Esophagus muscularis mucosa (tissue), 4 donors: Measurements from ENCODE around the gene SRRM3. TPM values are rescaled to one million over a fixed set of nuclear protein-coding genes. Genes with fewer than 3 reads are reported as not detected.
"Not testable (repeated sequence)": the region's sequence is repeated elsewhere in the genome, so short reads cannot be mapped to it uniquely, and the experiment has no call there.

Experiments
- DNase-seq: peaks from one replicate; pipeline ENCODE4 v3.0.0-alpha.2; 2017; ENCODE audit errors: extremely low spot score
- H3K27ac ChIP-seq, 4 donors: fragments of 200-600 bp; sonication (generic); replicated peaks in 1 of 4; 1 replicate in 3 of 4; 2 replicates in 1 of 4; pipeline ENCODE4 v1.5.1; 2016 to 2019; ENCODE audit warnings: mild to moderate bottlenecking in 1 of 4
- H3K27me3 ChIP-seq, 4 donors: fragments of 200-600 bp; sonication (generic); one replicate each; pipeline versions ENCODE4 v1.5.1 to v1.6.0; 2016 to 2019
- H3K36me3 ChIP-seq, 4 donors: fragments of 200-600 bp; sonication (generic); one replicate each; pipeline ENCODE4 v1.5.1; 2016 to 2019
- H3K4me1 ChIP-seq, 4 donors: fragments of 200-600 bp; sonication (generic); one replicate each; pipeline ENCODE4 v1.5.1; 2016 to 2019
- H3K4me3 ChIP-seq, 4 donors: fragments of 200-600 bp; sonication (generic); 1 replicate in 2 of 4; 2 replicates in 2 of 4; pipeline ENCODE4 v1.5.1; 2016 to 2019; ENCODE audit warnings: mild to moderate bottlenecking in 4 of 4, moderate library complexity in 1 of 4
- H3K9me3 ChIP-seq, 4 donors: fragments of 200-600 bp; sonication (generic); 1 replicate in 3 of 4; 2 replicates in 1 of 4; pipeline ENCODE4 v1.5.1; 2016 to 2019
- EP300 ChIP-seq: sonication (generic); formaldehyde crosslinking; IDR thresholded peaks from one replicate; pipeline ENCODE4 v1.6.1; 2017; ENCODE audit warnings: antibody characterized with exemption
- POLR2A ChIP-seq: fragments of 450-650 bp; IDR thresholded peaks from one replicate; pipeline ENCODE4 v1.6.1; 2017; ENCODE audit warnings: antibody characterized with exemption, moderate library complexity, mild to moderate bottlenecking, low read depth
- POLR2AphosphoS5 ChIP-seq, 2 donors: sonication (generic); formaldehyde crosslinking; IDR thresholded peaks; one replicate each; pipeline ENCODE4 v1.6.1; 2017; ENCODE audit warnings: antibody characterized with exemption in 2 of 2
- WGBS: methylation state at CpG from one replicate; pipeline ENCODE4 v1.1.5; 2018; 5-methylcytosine and 5-hydroxymethylcytosine counted together
- intact Hi-C: fragments of 100-400 bp; cut with DNase I; formaldehyde crosslinking; loops from one replicate; pipeline ENCODE4 v1.15.1; 2023
- total RNA-seq, 4 donors: library from RNA; depleted of rRNA; stranded (reverse); fragments of >200 nt; gene quantifications; one replicate each; pipeline versions ENCODE4 v1.1.0 to v1.2.1, GENCODE V29; 2016
- TF ChIP-seq, protein P1 (sequence below), 3 experiments: fragments of 200-600 bp in 2 of 3; fragments of 450-650 bp in 1 of 3; sonication (generic) in 2 of 3; IDR thresholded peaks; one replicate each; pipeline ENCODE4 v1.5.1; 2017 to 2019; ENCODE audit warnings: antibody characterized with exemption in 3 of 3, mild to moderate bottlenecking in 2 of 3, moderate library complexity in 1 of 3

Gene SRRM3
- total RNA-seq, 4 donors from 2014 or later, result 2.1 to 4.9 (median 2.7) TPM

DNA sequence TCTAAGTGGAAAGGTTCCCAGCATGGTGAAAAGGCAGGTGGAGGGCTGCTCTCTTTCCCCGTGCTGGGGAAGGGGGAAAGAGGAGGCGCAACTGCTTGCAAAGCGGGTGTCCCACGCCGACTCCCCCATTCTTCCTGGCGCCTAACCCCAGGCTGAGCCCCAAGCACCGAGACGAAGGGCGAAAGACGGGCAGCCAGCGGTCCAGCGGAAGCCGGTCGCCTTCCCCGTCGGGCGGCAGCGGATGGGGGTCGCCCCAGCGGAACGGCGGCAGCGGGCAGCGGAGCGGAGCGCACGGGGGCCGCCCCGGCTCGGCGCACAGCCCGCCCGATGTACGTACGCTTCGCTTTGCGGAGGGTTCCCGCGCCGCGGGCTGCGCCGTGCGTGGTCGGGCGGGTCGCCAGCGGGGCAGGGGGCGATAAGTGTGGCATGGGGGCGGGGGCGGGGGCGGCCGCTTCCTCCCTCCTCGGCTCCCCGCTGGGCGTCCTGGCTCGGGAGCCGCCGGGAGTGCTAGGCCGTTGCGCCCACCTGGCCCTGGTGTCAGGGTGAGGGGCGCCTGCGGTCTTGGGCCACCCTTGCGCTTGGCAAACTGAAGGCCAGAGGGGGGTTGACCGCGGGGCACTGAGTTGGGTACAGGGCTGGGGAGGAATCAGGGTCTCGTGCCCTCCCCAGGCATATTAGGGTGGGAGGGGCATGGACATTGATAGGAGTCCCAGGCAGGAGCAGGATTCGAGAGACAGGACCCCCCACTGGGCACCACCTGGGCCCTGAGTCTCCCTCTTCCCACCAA, 65.6 kb downstream of the SRRM3 start:
- Histone ChIP-seq H3K27ac (no peak overlapping the region), H3K36me3 (no peaks in the 10 kb centered on the region), H3K9me3 (no peaks in the 10 kb centered on the region), H3K4me1 (peaks cover 10 to 20% (median 16%) of the 10 kb centered on the region in 4 donors), H3K4me3 (peak overlapping the region; percentile 35 to 53 (median 40)), H3K27me3 (peaks cover 7 to 73% (median 24%) of the 10 kb centered on the region in 4 donors)
- 1% methylated on average over 18 of the region's 68 CpGs for WGBS
- TF ChIP-seq POLR2A (no peak), EP300 (no peak), POLR2AphosphoS5 (IDR thresholded peaks at IDR 0.05) (no peak)
- TF ChIP-seq, protein P1, sequence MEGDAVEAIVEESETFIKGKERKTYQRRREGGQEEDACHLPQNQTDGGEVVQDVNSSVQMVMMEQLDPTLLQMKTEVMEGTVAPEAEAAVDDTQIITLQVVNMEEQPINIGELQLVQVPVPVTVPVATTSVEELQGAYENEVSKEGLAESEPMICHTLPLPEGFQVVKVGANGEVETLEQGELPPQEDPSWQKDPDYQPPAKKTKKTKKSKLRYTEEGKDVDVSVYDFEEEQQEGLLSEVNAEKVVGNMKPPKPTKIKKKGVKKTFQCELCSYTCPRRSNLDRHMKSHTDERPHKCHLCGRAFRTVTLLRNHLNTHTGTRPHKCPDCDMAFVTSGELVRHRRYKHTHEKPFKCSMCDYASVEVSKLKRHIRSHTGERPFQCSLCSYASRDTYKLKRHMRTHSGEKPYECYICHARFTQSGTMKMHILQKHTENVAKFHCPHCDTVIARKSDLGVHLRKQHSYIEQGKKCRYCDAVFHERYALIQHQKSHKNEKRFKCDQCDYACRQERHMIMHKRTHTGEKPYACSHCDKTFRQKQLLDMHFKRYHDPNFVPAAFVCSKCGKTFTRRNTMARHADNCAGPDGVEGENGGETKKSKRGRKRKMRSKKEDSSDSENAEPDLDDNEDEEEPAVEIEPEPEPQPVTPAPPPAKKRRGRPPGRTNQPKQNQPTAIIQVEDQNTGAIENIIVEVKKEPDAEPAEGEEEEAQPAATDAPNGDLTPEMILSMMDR (IDR thresholded peaks at IDR 0.05), result no peak
- DNase-seq, result no peak
- intact Hi-C loops, result no loop called here

DNA sequence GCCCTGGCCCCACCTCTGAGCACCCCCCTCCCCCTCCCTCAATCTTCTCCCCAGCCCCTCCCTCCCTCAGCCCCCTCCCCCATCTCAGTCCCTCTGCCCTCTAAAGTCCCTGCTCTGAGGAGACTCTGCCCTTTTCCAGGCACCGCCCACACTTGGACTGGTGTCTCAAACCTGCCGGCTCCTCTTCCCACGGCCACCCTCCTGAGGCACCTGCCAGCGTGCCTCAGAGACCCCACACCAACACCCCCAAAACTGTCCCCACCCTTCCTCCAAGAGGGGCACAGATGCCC, 66.1 kb downstream of the SRRM3 start:
- Histone ChIP-seq H3K9me3 (no peaks in the 10 kb centered on the region), H3K27me3 (peaks cover 7 to 74% (median 24%) of the 10 kb centered on the region in 4 donors), H3K4me3 (peak overlapping the region in 1 of 4 donors; percentile 43), H3K4me1 (peaks cover 10 to 20% (median 16%) of the 10 kb centered on the region in 4 donors), H3K36me3 (no peaks in the 10 kb centered on the region), H3K27ac (no peak overlapping the region)
- TF ChIP-seq EP300 (no peak), POLR2AphosphoS5 (IDR thresholded peaks at IDR 0.05) (no peak), POLR2A (no peak)
- TF ChIP-seq, protein P1 (IDR thresholded peaks at IDR 0.05), result no peak
- DNase-seq, result no peak
- intact Hi-C loops, result no loop called here
- WGBS, result no CpG with 5 or more reads among the region's 4 CpGs

DNA sequence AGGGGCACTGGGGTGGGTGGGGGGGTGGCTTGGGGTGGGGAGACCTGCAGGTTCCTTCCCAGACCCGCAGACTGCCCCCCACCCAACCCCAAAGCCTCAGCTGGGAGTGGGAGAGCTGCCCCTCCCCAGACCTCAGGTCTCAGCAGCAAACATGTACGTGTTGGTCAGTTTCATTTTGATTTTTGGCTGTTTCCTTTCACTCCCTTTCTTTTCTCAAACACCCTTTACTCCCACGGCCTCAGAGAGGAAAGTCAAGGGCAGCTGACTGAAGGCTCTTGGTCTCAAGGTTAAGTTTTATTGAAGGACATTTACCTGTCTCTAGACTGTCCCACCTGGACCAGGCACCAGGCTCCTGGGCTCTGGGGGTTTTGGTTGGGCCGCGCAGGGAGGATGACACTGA, 66.7 kb downstream of the SRRM3 start:
- WGBS, result 61% methylated on average over 5 of the region's 5 CpGs
- intact Hi-C loops, result no loop called here

DNA sequence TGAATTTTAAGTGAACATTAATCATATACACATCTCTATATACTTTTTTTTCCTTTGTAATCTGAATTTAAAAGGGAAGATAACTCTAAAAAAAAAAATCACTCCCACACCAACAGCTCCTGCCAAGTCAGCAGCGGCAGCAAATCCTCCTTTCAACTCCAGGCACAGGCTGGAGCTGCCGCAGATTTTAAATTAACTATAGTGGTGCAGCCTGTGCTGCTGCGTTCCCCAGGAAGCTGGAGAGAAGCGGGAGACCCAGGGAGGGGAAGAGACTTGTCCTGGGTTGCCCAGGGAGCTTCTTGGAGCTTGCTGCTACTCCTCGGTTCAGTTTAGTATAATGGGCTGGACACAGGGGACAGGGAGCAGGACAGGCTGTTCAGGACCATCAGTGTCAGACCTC, 68.2 kb downstream of the SRRM3 start:
- TF ChIP-seq EP300, result no peak
- TF ChIP-seq, protein P1 (IDR thresholded peaks at IDR 0.05), result no peak
- TF ChIP-seq POLR2AphosphoS5 (IDR thresholded peaks at IDR 0.05), result no peak
- TF ChIP-seq POLR2A, result no peak
- DNase-seq, result no peak
- Histone ChIP-seq H3K27me3 (peaks cover 7 to 83% (median 24%) of the 10 kb centered on the region in 4 donors), H3K4me1 (peaks cover 10 to 20% (median 16%) of the 10 kb centered on the region in 4 donors), H3K4me3 (no peak overlapping the region), H3K9me3 (no peaks in the 10 kb centered on the region), H3K36me3 (no peaks in the 10 kb centered on the region), H3K27ac (no peak overlapping the region)
- 19% methylated on average over 5 of the region's 5 CpGs for WGBS
- intact Hi-C loops, result no loop called here

More for the DNA sequence above, 66.7 kb downstream of the SRRM3 start:
- Histone ChIP-seq H3K27ac (no peak overlapping the region), H3K4me3 (peak overlapping the region in 1 of 4 donors; percentile 21), H3K27me3 (peaks cover 7 to 74% (median 24%) of the 10 kb centered on the region in 4 donors), H3K36me3 (no peaks in the 10 kb centered on the region), H3K4me1 (peaks cover 10 to 20% (median 16%) of the 10 kb centered on the region in 4 donors), H3K9me3 (no peaks in the 10 kb centered on the region)
- no peak for DNase-seq
- TF ChIP-seq POLR2A, result no peak

- DNase-seq, H3K9me3 ChIP-seq, H3K36me3 ChIP-seq, intact Hi-C loops, H3K4me3 ChIP-seq, H3K27ac ChIP-seq: not testable (repeated sequence)
- Histone ChIP-seq H3K27me3 (peaks cover 7 to 88% (median 24%) of the 10 kb centered on the region in 4 donors), H3K4me1 (peaks cover 10 to 20% (median 16%) of the 10 kb centered on the region in 4 donors)
- WGBS, result 100% methylated on average over 1 of the region's 2 CpGs
Observed at GRCh38 chr7:76271384-76271783, 69.7 kb downstream of the SRRM3 start.
